ENCODE measurements around the gene EPN1.

EPN1 gene

GRCh38 chr19:55640577-55641425, 34.2 kb upstream of the EPN1 start, which contains the start of gene ZNF580:
Gene ZNF580 (plus strand): TSS chr19:55641002. CDS start chr19:55642509, 1,507 bp downstream.
- peak within 1 kb of the TSS; percentile 99 for H3K27ac ChIP-seq
- H3K9ac ChIP-seq, result peak within 1 kb of the TSS; percentile 63
- H3K4me2 ChIP-seq (ENCODE audit: low read length), result peak within 1 kb of the TSS; percentile 79
- H3K4me1 ChIP-seq, result peaks cover 42% of the 10 kb centered on the region
- H3K36me3 ChIP-seq (ENCODE audit: control insufficient read depth, insufficient read depth, low read length), result no peaks in the 10 kb centered on the region
- no peaks in the 10 kb centered on the region for H3K27me3 ChIP-seq (ENCODE audit: control insufficient read depth, insufficient read depth, low read length)
- TF ChIP-seq, protein P1, sequence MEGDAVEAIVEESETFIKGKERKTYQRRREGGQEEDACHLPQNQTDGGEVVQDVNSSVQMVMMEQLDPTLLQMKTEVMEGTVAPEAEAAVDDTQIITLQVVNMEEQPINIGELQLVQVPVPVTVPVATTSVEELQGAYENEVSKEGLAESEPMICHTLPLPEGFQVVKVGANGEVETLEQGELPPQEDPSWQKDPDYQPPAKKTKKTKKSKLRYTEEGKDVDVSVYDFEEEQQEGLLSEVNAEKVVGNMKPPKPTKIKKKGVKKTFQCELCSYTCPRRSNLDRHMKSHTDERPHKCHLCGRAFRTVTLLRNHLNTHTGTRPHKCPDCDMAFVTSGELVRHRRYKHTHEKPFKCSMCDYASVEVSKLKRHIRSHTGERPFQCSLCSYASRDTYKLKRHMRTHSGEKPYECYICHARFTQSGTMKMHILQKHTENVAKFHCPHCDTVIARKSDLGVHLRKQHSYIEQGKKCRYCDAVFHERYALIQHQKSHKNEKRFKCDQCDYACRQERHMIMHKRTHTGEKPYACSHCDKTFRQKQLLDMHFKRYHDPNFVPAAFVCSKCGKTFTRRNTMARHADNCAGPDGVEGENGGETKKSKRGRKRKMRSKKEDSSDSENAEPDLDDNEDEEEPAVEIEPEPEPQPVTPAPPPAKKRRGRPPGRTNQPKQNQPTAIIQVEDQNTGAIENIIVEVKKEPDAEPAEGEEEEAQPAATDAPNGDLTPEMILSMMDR (IDR thresholded peaks at IDR 0.05), result no peak
- H3K79me2 ChIP-seq, result peaks cover 24% of the 10 kb centered on the region
- no peaks in the 10 kb centered on the region for H3K9me3 ChIP-seq (ENCODE audit: control insufficient read depth, low read length)
- peak within 1 kb of the TSS; percentile 88 for H2AFZ ChIP-seq
- H3K4me3 ChIP-seq (ENCODE audit: low read depth, low read length), result peak within 1 kb of the TSS; percentile 75

GRCh38 chr19:55641426-55642152, 33.4 kb upstream of the EPN1 start:
- H2AFZ ChIP-seq, result peak overlapping the region; percentile 88
- H3K79me2 ChIP-seq, result peaks cover 16% of the 10 kb centered on the region
- no peaks in the 10 kb centered on the region for H3K9me3 ChIP-seq (ENCODE audit: control insufficient read depth, low read length)
- TF ChIP-seq, protein P1 (IDR thresholded peaks at IDR 0.05), result no peak
- peaks cover 34% of the 10 kb centered on the region for H3K4me1 ChIP-seq
- H3K4me3 ChIP-seq (ENCODE audit: low read depth, low read length), result peak overlapping the region; percentile 75
- no peaks in the 10 kb centered on the region for H3K36me3 ChIP-seq (ENCODE audit: control insufficient read depth, insufficient read depth, low read length)
- peak overlapping the region; percentile 79 for H3K4me2 ChIP-seq (ENCODE audit: low read length)
- H3K9ac ChIP-seq, result peak overlapping the region; percentile 63
- H3K27ac ChIP-seq, result peak overlapping the region; percentile 99
- no peaks in the 10 kb centered on the region for H3K27me3 ChIP-seq (ENCODE audit: control insufficient read depth, insufficient read depth, low read length)

GRCh38 chr19:55642153-55643002, 32.6 kb upstream of the EPN1 start:
- Histone ChIP-seq H3K27me3 (ENCODE audit: control insufficient read depth, insufficient read depth, low read length) (no peaks in the 10 kb centered on the region), H3K4me2 (ENCODE audit: low read length) (peak overlapping the region; percentile 79), H3K9ac (peak overlapping the region; percentile 46), H3K4me1 (peaks cover 34% of the 10 kb centered on the region), H3K27ac (peak overlapping the region; percentile 99), H3K4me3 (ENCODE audit: low read depth, low read length) (peak overlapping the region; percentile 75), H3K36me3 (ENCODE audit: control insufficient read depth, insufficient read depth, low read length) (no peaks in the 10 kb centered on the region), H3K9me3 (ENCODE audit: control insufficient read depth, low read length) (no peaks in the 10 kb centered on the region), H3K79me2 (peaks cover 10% of the 10 kb centered on the region), H2AFZ (peak overlapping the region; percentile 58)
- TF ChIP-seq, protein P1 (IDR thresholded peaks at IDR 0.05), result no peak

- H2AFZ ChIP-seq, result peak within 1 kb of the TSS; percentile 58
- H3K9ac ChIP-seq, result peak within 1 kb of the TSS; percentile 46
- H3K27me3 ChIP-seq (ENCODE audit: control insufficient read depth, insufficient read depth, low read length), result no peaks in the 10 kb centered on the region
- TF ChIP-seq, protein P1 (IDR thresholded peaks at IDR 0.05), result no peak
- peak within 1 kb of the TSS; percentile 79 for H3K4me2 ChIP-seq (ENCODE audit: low read length)
- H3K4me1 ChIP-seq, result peaks cover 32% of the 10 kb centered on the region
- no peaks in the 10 kb centered on the region for H3K9me3 ChIP-seq (ENCODE audit: control insufficient read depth, low read length)
- peaks cover 6% of the 10 kb centered on the region for H3K79me2 ChIP-seq
- H3K27ac ChIP-seq, result peak within 1 kb of the TSS; percentile 99
- peak within 1 kb of the TSS; percentile 75 for H3K4me3 ChIP-seq (ENCODE audit: low read depth, low read length)
- H3K36me3 ChIP-seq (ENCODE audit: control insufficient read depth, insufficient read depth, low read length), result no peaks in the 10 kb centered on the region
Measured at GRCh38 chr19:55643003-55643886, 31.8 kb upstream of the EPN1 start, which contains the start of gene ZNF581. Gene ZNF581 (plus strand): TSS chr19:55643649. CDS start chr19:55644572, 923 bp downstream.

Data from parathyroid adenoma (tissue), 2 donors.